Posterior cingulate gyrus (tissue), 11 donors: ENCODE results near the gene VARS1.

ENCODE experiments used
- DNase-seq, 10 donors: peaks; one replicate each; pipeline versions ENCODE4 v3.0.0 to v3.0.0-alpha.2; 2020 to 2021; ENCODE audit warnings: mixed read lengths in 3 of 10
- intact Hi-C: fragments of 100-400 bp; cut with DNase I; formaldehyde crosslinking; loops from one replicate; pipeline ENCODE4 v1.15.1; 2023

VARS1 gene

GRCh38 chr6:31777667-31778050 lies 17.9 kb downstream of the VARS1 start:
- DNase-seq, result peak in 1 of 10 donors; percentile 27
- intact Hi-C loops, result no loop called here

- DNase-seq, result peak in 7 of 10 donors; percentile 38 to 93 (median 58)
- intact Hi-C loops, result no loop called here
Observed at GRCh38 chr6:31776989-31777666, 18.4 kb downstream of the VARS1 start, which contains the start of gene VWA7. VWA7 (minus strand) TSS chr6:31777328; CDS start chr6:31776779, 549 bp downstream.

- intact Hi-C loops, result no loop called here
Observed at GRCh38 chr6:31776485-31776988, 19.0 kb downstream of the VARS1 start.

GRCh38 chr6:31775633-31776484 lies 19.7 kb downstream of the VARS1 start:
- peak in 3 of 10 donors; percentile 39 to 72 (median 67) for DNase-seq

More at GRCh38 chr6:31776485-31776988, 19.0 kb downstream of the VARS1 start:
- DNase-seq, result peak in 6 of 10 donors; percentile 40 to 91 (median 67)

GRCh38 chr6:31775184-31775583 lies 20.4 kb downstream of the VARS1 start:
- DNase-seq, result peak in 3 of 10 donors; percentile 24 to 62 (median 51)
- intact Hi-C loops, result no loop called here

More at GRCh38 chr6:31775633-31776484, 19.7 kb downstream of the VARS1 start:
- intact Hi-C loops, result no loop called here

- peak in 1 of 10 donors; percentile 26 for DNase-seq
- intact Hi-C loops, result no loop called here
Observed at GRCh38 chr6:31771992-31772358, 23.6 kb downstream of the VARS1 start.

- intact Hi-C loops, result no loop called here
- no peak for DNase-seq
Observed at GRCh38 chr6:31770860-31771259, 24.7 kb downstream of the VARS1 start.

GRCh38 chr6:31769684-31770371 lies 25.7 kb downstream of the VARS1 start:
- intact Hi-C loops, result no loop called here
- DNase-seq, result peak in 3 of 10 donors; percentile 29 to 66 (median 55)

GRCh38 chr6:31768363-31769257 lies 26.9 kb downstream of the VARS1 start:
- intact Hi-C loops, result no loop called here
- peak in 2 of 10 donors; percentile 28 to 38 for DNase-seq

- DNase-seq, result peak in 2 of 10 donors; percentile 29 to 48
- intact Hi-C loops, result no loop called here
Observed at GRCh38 chr6:31767096-31767645, 28.4 kb downstream of the VARS1 start.

GRCh38 chr6:31765910-31766794 lies 29.4 kb downstream of the VARS1 start:
- peak in 2 of 10 donors; percentile 65 to 69 for DNase-seq

GRCh38 chr6:31765559-31765909 lies 30.0 kb downstream of the VARS1 start:
- peak in 1 of 10 donors; percentile 49 for DNase-seq
- intact Hi-C loops, result no loop called here

More at GRCh38 chr6:31765910-31766794, 29.4 kb downstream of the VARS1 start:
- intact Hi-C loops, result no loop called here

GRCh38 chr6:31764198-31764597 lies 31.4 kb downstream of the VARS1 start:
- DNase-seq, result peak in 2 of 10 donors; percentile 19 to 26
- intact Hi-C loops, result no loop called here

- DNase-seq, result no peak
- intact Hi-C loops, result no loop called here
Observed at GRCh38 chr6:31763619-31763940, 32.0 kb downstream of the VARS1 start.

GRCh38 chr6:31762878-31763618 lies 32.5 kb downstream of the VARS1 start:
- intact Hi-C loops, result no loop called here
- peak in 2 of 10 donors; percentile 35 to 77 for DNase-seq

GRCh38 chr6:31762356-31762755 lies 33.2 kb downstream of the VARS1 start, which contains the start of gene SAPCD1:
SAPCD1 (plus strand) TSS chr6:31762656; CDS start chr6:31763055, 399 bp downstream.
- intact Hi-C loops, result no loop called here
- peak in 1 of 10 donors; percentile 37 for DNase-seq

- intact Hi-C loops, result no loop called here
- peak in 3 of 10 donors; percentile 25 to 45 (median 33) for DNase-seq
Observed at GRCh38 chr6:31761343-31761742, 34.2 kb downstream of the VARS1 start.
